Inflammatory macrophage treated with lipopolysaccharide for 4 hours (primary cell): ENCODE measurements around the gene RSRC1.
A peak's percentile ranks its signal among the peaks of the same experiment; 100 is the strongest.
"Not testable (repeated sequence)": the region's sequence is repeated elsewhere in the genome, so short reads cannot be mapped to it uniquely, and the experiment has no call there.

Experiments
- DNase-seq: peaks from one replicate; pipeline ENCODE4 v3.0.0-alpha.2; 2020

Gene RSRC1

DNA sequence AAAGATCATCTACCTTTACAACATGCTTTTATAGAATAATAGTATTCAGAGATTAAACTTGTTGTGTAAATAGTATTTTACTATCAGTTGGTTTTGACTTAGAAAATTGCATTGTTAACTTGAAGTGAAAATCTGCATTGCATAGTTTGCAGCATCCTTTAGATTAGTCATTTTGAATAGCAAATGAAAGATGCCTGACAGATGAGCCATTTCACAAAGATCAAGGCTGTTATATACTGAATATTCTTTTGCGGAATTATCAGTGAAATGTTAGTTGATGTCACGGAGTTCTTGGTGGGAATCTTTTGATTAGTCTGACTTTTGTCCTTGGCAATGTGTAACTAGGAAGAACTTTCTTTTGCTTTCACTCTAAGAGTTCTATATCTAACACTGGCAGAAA lies 24.5 kb downstream of the RSRC1 start:
- no peak for DNase-seq

DNA sequence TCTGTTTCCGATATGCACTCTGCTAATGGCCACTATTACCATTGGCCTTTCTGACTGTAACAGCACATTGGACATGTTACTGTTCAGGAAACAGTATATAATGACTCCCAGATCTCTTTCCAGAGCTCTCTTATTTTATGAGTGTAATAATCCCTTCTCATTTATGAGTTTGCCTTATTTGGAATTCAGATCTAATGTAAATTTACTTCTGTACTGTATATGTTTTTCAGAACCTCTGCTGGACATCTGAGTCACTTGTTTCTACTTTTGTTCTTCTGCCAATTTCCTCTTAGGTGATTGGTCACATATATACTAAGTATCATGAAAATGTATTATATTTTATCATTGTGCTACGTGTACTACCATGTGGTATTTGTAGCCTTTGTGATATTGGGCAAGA lies 30.5 kb downstream of the RSRC1 start:
- no peak for DNase-seq

DNA sequence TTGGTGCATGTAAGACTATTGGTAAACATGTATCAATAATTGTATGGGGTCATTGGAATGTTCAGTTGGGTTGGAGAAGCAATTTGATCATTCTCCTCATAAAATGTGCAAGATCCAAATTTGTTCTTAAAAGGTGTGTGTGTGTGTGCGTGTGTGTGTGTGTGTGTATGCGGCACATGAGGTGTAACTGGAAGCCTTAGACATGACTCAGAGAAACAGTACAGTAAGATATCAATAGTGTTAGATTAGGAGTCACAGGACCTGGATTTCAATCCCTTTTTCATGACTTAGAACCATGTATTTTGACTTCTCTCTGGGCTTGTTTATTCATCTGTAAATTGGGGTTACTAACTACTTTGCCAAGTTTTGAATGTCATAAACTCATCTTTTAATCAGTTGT lies 38.3 kb downstream of the RSRC1 start:
- DNase-seq, result no peak

DNA sequence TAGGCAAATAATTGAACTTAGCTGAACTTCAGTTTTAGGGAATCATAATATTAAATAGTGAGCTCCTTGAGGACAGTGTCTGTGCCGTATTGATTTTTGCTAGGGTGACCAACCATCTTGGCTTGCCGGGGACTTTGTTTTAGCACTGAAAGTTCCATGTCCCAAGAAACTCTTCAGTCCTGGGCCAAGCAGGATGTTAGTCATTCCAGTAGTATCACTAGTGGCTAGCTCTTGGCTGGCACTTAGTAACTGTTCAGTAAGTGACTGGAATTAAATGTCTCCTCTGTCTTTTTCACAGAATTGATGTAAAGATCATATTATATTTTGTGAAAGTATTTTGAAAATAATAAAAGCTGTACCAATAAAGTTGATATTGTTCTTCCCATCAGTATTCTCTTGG lies 42.3 kb downstream of the RSRC1 start:
- no peak for DNase-seq

DNA sequence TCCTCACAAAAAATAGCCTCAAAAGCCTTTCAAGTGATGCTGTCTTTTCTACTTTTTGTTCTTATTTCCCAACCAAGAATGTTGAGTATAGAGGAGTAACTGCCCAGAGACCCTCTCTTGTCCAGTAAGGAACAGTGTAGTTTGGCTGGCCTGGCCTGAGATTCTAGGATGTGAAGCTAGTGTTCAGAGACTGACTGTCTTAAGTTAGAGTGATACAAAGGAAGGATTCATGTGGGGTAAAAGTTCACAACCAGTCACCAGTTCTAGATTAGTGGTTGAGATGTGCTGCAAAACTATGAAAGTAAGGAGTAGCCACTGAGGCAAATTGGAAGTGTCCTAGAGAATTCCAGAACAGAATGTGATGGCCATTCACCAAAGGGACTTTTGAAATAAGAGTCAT lies 49.1 kb downstream of the RSRC1 start:
- DNase-seq, result no peak

DNA sequence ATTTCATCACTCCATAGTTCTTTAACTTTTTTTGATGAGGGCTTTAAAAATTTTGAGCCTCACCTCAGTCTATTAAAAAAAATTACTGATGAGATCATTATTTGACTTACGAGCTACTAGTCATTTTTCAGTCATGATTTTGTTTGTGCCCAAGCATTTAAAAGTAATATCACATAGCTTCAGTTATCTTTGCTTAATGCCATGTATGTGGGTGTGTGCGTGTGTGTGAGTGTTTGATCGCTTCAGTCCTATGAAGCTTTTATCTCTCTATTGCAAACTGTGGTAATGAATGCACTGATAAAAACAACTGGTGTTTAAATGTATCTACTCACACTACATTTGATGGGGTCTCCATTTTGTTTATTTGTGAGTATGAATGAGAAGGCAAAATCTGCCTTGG lies 49.8 kb downstream of the RSRC1 start:
- DNase-seq, result no peak

DNA sequence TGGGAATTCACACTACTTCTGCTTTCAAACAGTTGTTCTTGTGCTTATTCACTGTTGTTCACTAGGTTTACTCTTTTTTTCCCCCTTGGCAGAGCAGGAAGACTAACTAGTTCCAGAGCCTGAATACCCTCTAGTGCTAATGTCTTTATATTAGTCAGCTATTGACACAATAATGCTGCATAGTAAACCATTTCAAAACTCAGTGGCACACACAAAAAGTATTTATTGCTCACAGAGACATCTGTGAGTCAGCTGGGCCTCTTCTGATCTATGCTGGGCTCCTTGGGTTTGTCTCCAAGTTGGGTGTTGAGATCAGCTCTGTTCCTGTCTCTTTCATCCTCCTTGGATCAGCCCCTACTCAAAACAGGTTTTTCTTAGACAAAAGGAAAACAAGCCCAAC lies 51.1 kb downstream of the RSRC1 start:
- peak; percentile 35 for DNase-seq

DNA sequence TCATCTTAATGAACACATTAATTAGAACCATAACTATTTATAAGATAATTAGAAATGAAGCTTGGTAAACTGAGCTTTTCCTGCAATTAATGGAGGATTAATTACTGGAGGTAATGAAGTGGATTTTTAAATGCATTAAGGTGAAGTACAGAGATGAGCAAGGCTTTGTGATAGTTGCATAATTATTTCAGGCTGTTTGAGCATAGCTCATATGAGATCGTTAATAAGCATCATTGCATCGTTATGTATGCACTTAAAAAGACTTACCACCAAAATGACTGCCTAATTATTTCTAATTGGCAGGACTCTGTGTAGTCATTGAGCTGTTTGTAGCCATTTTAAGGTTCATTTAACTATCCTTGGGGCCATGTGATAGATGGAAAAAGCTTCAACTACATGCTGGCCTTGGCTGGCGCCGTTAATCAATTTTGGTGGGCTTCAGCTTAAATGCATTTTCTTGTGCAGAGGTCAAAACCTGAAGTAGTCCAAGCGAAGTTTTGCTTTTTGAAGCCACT lies 55.3 kb downstream of the RSRC1 start:
- no peak for DNase-seq

DNA sequence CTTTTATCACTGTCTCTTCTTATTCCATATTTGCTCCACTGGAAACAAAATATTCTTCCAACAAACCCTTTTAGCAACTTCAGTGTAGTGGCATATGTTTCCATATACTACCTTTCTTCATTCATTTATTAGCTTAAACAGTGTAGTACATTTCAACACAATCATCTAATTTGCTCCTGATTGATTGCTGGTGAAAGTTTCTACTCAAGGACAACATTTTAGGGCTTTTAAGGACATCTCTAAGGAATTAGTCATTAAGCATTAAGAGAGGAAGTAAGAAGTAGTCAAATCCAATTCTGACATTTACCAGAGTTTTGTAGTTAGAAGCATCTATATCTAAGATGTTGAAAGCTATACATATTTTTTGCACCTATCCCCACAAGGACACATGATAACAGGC lies 55.8 kb downstream of the RSRC1 start:
- peak; percentile 30 for DNase-seq

DNA sequence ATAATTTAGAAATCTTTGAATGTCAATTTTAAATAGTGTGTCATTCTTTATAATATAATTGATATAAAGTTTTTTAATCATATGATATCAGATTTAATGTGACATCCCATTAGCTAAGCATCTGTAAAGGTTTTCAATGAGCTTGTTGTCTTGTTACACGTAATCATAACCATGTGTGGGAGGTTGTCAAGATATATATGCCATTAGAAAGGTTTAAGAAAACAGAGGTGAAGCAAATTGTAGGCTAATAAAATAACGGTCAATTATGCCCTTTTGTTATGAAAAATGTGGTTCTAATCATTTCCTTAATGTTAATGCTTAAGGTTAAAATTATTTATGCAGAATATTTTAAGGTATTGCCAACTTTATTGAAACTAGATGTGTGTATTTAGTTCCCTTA lies 56.3 kb downstream of the RSRC1 start:
- no peak for DNase-seq

DNA sequence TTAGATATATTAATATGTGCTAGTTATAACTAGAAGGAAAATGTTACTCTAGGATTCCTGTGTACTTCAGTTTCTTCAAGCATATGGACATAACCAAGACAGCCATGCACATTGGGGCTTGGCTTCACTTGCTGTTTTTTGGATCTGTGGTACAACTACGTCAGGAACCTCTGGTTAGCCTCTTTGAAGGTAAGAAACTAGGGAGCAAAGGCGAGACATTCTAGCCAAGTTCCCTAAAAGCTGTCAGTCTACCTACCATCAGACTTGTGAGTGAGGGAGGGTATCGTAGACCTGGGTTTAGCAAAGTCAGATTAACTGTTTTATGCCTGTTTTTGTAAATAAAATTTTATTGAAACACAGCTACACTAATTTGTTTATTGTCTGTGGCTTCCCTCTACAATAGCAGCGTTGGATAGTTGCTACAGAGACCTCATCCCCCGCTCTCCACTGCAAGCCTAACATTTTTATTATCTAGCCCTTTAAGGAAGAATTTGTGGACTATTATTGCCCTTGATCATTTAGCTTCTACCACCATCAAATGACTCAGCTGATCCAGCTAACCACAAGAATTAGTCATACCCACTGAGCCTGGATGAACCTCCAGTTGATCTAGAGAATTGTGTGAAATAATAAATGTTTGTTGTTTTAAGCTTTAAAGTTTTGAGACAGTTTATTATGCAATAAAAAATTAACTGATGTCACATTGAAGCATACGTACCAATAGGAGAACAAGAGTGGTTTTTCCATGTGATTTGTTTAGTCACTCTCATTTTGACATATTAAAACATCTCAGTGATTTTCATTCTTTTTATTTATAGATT lies 58.1 kb downstream of the RSRC1 start:
- DNase-seq, result peak; percentile 91

DNA sequence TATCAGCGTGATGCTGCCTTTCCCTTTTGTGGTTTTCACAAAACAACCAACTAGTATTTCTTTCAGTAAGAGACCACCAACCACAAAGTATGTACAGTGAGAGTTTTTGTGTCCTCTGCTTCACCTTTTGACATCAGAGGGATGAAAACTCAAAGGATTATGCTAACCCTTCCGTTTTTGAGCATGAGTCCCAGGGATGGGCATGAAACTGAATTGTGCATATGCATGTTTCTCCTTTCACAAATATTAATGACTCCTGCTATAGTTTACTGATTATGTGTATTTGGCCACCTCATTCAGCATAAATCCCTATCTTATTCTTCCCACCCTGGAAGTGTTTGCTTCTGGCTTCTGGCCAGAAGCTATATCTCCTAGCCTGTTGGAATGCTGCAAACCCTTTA lies 59.2 kb downstream of the RSRC1 start:
- no peak for DNase-seq

DNA sequence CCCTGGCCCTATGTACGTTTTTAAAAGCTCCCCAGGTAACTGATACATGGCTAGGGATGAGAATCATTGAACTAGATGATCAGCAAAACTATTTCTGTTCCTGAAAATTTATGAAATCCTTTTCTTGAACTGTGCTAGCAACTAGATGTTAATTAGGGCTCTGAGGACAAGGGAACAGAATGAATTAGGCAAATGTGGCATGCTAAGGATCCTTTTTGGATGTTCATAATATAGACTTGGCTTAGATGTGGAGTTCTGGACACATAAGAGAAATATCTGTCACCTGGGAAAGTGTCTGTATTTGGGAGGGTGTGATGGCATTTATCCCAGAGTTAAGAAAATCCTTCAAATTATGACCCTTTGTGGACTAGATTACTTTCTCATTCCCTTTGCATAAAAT lies 71.2 kb downstream of the RSRC1 start:
- DNase-seq, result no peak

DNA sequence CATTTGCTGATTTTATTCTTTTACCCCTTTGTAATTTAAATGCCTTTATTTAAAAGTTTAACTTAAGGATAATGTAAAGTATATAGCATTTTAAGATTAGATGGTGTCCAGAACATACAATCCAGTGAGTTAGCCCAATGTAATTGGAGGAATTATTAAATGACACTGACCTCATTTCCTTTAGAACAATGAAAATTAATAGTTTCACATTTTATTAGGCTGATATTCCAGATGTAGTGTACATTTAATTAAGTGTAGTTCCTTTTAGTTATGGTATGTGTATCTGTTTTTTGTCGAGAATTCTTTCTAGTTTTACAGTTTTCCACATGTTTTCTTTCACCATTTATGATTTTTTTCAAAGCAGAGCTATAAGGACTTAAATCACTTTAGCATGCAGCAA lies 75.8 kb downstream of the RSRC1 start:
- no peak for DNase-seq

DNA sequence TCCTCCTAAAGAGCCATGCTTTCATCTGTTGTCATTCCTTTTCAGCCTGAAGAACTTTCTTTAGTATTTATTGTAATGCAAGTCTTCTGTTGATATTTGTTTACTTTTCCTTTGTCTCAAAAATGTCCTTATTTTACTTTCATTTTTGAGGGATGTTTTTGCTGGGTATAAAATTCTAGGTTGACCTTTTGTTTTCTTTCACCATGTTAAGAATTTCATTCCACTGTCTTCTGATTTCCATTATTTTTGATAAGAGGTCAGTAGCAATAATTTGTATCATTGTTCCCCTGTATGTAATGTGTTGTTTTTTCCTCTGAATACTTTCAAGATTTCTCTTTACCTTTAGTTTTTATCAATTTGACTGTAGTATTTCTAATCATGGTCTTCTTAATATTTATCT lies 91.1 kb downstream of the RSRC1 start:
- DNase-seq, result no peak

DNA sequence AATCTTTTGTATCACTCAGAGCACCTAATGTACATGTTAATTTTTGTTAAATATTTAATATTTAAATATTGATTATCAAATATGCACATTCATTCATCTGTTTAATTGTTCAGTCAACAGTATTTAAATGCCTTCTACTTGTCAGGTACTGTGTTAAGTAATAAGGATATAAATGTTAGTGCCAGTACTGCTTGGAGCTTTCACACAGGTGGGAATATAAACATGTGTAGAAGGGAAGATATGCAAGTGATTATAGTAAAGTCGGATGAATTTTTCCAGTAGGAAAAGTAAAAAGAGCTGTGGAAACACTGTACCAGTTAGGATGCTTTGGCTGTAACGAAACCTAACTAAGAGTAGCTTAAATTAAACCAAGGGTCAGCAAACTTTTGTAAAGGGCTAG lies 95.4 kb downstream of the RSRC1 start:
- DNase-seq, result no peak

DNA sequence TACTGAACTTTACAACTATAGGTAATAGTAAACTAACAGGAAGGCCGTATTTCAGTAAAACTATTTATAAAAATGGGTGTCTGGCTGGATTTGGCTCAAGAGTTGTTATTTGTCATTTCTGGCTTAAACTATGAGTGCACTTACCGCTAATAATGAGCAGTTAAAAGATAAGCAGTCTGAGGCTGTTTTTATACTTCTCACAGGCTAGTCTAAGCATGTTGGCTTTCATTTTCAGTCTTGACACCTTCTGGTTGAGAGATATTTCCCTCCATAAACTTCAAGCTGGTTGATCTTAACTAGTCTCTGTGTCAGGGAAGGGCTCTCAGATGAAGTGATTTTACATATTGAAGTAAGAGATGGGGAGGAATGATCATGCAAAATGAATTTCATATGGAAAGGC lies 96.1 kb downstream of the RSRC1 start:
- DNase-seq, result no peak

DNA sequence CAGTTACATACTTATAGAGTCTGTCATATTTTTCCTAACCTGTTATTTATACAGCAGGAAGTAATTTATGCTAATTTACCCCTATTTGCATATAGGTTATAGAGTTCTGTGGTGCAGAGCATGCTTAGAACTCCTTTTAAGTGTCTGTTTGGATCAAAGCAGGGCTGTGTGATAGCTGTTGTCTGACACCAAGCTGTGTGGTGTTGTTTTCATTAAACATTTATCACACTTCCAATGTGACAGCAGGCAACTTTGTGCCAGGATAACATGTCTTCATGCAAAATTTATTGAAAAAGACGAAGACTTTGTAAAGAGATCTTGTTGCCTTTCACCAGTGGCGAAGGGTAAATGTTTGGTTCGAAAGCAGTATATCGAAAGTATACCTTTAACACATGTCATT lies 100.2 kb downstream of the RSRC1 start:
- no peak for DNase-seq

DNA sequence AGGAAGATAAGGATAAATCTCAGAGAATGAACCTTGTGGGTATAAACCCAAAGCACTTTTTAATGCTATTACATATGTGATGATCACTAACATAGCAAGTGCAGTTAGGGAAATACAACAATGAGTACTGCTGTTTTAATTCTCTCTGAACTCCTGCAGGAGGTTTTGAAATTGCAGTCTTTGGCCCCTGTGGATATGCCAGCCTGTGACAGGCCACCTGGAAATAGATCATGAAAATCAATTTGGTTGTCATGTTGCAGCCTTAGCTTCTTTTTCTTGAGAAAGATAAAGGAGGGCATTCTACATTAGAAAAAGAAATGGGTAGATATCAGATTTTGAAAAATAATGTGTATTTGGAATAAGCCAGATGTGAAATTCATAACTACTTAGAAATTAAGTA lies 103.6 kb downstream of the RSRC1 start:
- no peak for DNase-seq

DNA sequence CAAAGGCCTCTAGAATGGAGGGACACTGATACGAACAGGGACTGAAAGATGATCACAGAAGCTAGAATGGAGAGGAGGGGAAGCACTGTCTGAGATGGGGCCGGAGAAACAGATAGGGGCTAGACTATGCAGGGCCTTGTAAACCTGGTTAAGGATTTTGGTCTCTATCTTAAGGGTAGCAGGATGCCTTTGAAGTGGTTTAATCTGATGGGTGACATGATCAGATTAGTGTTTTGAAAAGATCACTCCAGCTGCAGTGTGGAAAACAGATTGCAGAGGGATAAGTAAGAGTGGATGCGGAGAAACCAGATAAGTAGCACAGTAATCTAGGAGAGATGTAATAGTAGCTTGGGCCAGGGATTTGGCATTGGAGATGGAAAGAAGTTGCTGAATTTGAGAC lies 108.1 kb downstream of the RSRC1 start:
- DNase-seq, result no peak

DNA sequence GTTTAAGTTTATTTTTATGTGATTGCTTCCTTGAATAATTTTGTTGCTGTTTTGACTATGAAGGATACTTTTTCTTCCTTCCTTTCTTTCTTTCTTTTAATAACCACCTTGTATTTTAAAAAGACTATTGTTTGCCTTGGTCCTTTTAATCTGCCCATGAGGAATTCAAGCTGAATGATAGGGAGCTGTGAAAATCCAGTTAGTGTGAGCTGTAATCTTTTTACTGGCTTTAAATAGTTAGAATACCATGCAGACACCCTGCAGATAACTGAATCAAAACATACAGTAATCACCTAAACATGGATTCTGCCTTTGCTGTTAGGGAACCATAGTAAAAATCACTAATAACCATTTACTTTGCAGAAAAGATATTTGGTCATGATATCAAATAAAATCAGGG lies 110.7 kb downstream of the RSRC1 start:
- DNase-seq, result no peak

DNA sequence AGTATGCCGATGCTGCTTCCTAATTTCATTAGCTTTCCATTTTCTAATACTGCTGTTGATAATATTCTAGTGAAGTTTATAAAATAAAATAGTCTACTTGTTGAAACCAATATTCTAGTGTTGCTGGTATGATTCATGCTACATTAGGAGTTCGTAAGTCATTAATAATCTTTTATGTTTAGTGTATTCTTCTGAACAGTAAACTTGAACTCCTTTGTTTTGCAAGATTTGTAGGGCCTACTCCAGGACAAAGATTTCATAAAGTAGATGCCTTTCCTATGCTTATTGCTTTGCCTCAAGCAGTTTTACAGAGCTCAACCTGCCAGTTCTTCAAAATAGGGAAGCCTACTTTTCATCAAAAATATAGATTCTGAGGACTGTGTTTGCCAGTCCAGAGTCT lies 111.5 kb downstream of the RSRC1 start:
- DNase-seq, result no peak

DNA sequence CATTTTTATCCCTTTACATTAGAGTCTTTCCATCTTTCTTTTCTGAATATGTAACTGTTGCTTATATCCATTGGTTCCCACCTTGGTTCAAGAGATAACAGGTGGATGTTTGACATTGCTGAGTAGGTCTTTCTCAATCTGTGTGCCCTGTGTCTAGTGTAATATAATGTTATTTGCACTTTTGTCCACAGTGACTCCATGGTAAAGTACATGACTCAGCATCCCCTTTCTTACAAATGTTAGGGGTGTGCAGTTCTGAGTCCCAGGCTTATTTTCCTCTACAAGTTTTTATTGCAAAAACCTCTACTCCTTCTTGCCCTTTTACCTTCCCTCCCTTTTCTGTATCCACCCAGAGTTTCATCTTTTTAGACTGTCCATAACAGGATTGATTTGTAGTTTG lies 116.5 kb downstream of the RSRC1 start:
- no peak for DNase-seq

DNA sequence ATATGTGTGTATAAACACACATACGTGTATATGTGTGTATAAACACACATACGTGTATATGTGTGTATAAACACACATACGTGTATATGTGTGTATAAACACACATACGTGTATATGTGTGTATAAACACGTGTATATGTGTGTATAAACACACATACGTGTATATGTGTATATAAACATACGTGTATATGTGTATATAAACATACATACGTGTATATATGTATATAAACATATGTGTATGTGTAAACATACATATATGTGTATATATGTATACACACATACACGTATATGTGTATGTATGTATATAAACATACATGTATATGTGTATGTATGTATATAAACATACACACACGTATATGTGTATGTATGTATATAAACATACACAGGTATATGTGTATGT lies 119.1 kb downstream of the RSRC1 start:
- not testable (repeated sequence) for DNase-seq

DNA sequence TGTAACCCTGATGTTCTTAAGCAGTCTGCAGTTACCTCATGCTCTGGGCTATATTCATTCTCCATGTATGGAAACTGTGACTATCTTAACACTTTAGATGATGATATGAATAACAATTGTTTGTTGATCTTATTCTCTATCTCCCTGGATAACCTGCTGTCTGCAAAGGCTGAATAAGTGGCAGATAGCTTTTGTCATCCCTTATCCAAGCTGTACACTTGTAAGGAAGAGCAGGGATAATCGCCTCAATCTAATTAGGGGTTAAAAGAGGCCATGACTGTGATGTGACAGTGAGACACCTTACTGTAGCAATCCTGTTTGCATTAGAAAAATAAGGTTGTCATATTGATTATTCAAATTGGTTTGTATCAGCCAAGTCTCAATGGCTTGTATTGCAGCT lies 123.9 kb downstream of the RSRC1 start:
- no peak for DNase-seq
